Measurements from ENCODE around the gene ZNF350. TPM values are rescaled to one million over a fixed set of nuclear protein-coding genes. Genes with fewer than 3 reads are reported as not detected.
"Not testable (repeated sequence)": the region's sequence is repeated elsewhere in the genome, so short reads cannot be mapped to it uniquely, and the experiment has no call there.

The ZNF350 gene
- total RNA-seq: 10 to 100 TPM; 15.2 to 15.9 TPM
- 10 to 100 TPM; 15.8 to 16.6 TPM for polyA plus RNA-seq (ENCODE audit: insufficient read length in 2 of 2)
- long read RNA-seq, donor 1, partial matches to known transcripts: 0 of 3 reads
- long read RNA-seq, donor 1, other reads (novel, unspliced or antisense): 0 of 3 reads
- long read RNA-seq, donor 2: 0 reads
- long read RNA-seq, donor 3, partial matches to known transcripts: 0 of 4 reads
- long read RNA-seq, donor 3, other reads (novel, unspliced or antisense): 0 of 4 reads
- long read RNA-seq, donor 4, partial matches to known transcripts: 0 of 4 reads
- long read RNA-seq, donor 4, other reads (novel, unspliced or antisense): 0 of 4 reads

GRCh38 chr19:51986309-51987291, at the start of gene ZNF350:
Gene ZNF350 (minus strand): TSS chr19:51986840. CDS start chr19:51974360, 12,480 bp downstream.
- H3K36me3 ChIP-seq (ENCODE audit: control insufficient read depth, insufficient read depth, low read length): peaks cover 3% of the 10 kb centered on the region
- H3K4me1 ChIP-seq (ENCODE audit: control insufficient read depth, insufficient read depth, low read length): peaks cover 10% of the 10 kb centered on the region
- H3K27me3 ChIP-seq (ENCODE audit: control insufficient read depth, insufficient read depth, low read length): no peaks in the 10 kb centered on the region
- WGBS (ENCODE audit: insufficient coverage): 3% methylated on average over 33 of the region's 33 CpGs
- DNase-seq (ENCODE audit: low read depth in 4 of 6, low spot score in 6 of 6): peak; percentile 91 to 99 (median 96)
- no peaks in the 10 kb centered on the region for H3K9me3 ChIP-seq (ENCODE audit: control insufficient read depth, insufficient read depth, low read length)
- peak within 1 kb of the TSS; percentile 67 for H3K27ac ChIP-seq (ENCODE audit: low read depth, low read length)
- H3K4me3 ChIP-seq (ENCODE audit: low read depth, low read length): peak within 1 kb of the TSS; percentile 93

- 98% methylated on average over 5 of the region's 12 CpGs for WGBS (ENCODE audit: insufficient coverage)
- H3K27ac ChIP-seq (ENCODE audit: low read depth, low read length): no peak overlapping the region
- no peaks in the 10 kb centered on the region for H3K27me3 ChIP-seq (ENCODE audit: control insufficient read depth, insufficient read depth, low read length)
- H3K4me1 ChIP-seq (ENCODE audit: control insufficient read depth, insufficient read depth, low read length): no peaks in the 10 kb centered on the region
- DNase-seq (ENCODE audit: low read depth in 4 of 6, low spot score in 6 of 6): no peak
- peaks cover 35% of the 10 kb centered on the region for H3K36me3 ChIP-seq (ENCODE audit: control insufficient read depth, insufficient read depth, low read length)
- no peak overlapping the region for H3K4me3 ChIP-seq (ENCODE audit: low read depth, low read length)
- peaks cover 26% of the 10 kb centered on the region for H3K9me3 ChIP-seq (ENCODE audit: control insufficient read depth, insufficient read depth, low read length)
Observed at GRCh38 chr19:52034051-52034728, 47.5 kb upstream of the ZNF350 start.

GRCh38 chr19:52028780-52029123, 42.1 kb upstream of the ZNF350 start:
- Histone ChIP-seq H3K27me3 (ENCODE audit: control insufficient read depth, insufficient read depth, low read length) (no peaks in the 10 kb centered on the region), H3K4me3 (ENCODE audit: low read depth, low read length) (peak overlapping the region; percentile 88), H3K9me3 (ENCODE audit: control insufficient read depth, insufficient read depth, low read length) (peaks cover 13% of the 10 kb centered on the region), H3K27ac (ENCODE audit: low read depth, low read length) (peak overlapping the region; percentile 93), H3K36me3 (ENCODE audit: control insufficient read depth, insufficient read depth, low read length) (peaks cover 20% of the 10 kb centered on the region), H3K4me1 (ENCODE audit: control insufficient read depth, insufficient read depth, low read length) (no peaks in the 10 kb centered on the region)
- 0% methylated on average over 2 of the region's 5 CpGs for WGBS (ENCODE audit: insufficient coverage)
- DNase-seq (ENCODE audit: low read depth in 4 of 6, low spot score in 6 of 6): no peak

- WGBS (ENCODE audit: insufficient coverage): 0% methylated on average over 53 of the region's 53 CpGs
- peaks cover 9% of the 10 kb centered on the region for H3K9me3 ChIP-seq (ENCODE audit: control insufficient read depth, insufficient read depth, low read length)
- peaks cover 22% of the 10 kb centered on the region for H3K36me3 ChIP-seq (ENCODE audit: control insufficient read depth, insufficient read depth, low read length)
- no peaks in the 10 kb centered on the region for H3K27me3 ChIP-seq (ENCODE audit: control insufficient read depth, insufficient read depth, low read length)
- H3K27ac ChIP-seq (ENCODE audit: low read depth, low read length): peak within 1 kb of the TSS; percentile 93
- H3K4me3 ChIP-seq (ENCODE audit: low read depth, low read length): peak within 1 kb of the TSS; percentile 88
- DNase-seq (ENCODE audit: low read depth in 4 of 6, low spot score in 6 of 6): peak; percentile 83 to 98 (median 92)
- H3K4me1 ChIP-seq (ENCODE audit: control insufficient read depth, insufficient read depth, low read length): no peaks in the 10 kb centered on the region
Observed at GRCh38 chr19:52028027-52028779, 41.6 kb upstream of the ZNF350 start, which contains the start of gene ZNF614. Gene ZNF614 (minus strand): TSS chr19:52028379. CDS start chr19:52025745, 2,634 bp downstream.

GRCh38 chr19:52026255-52026990, 39.8 kb upstream of the ZNF350 start:
- not testable (repeated sequence) for DNase-seq (ENCODE audit: low read depth in 4 of 6, low spot score in 6 of 6); H3K27me3 ChIP-seq (ENCODE audit: control insufficient read depth, insufficient read depth, low read length); H3K4me3 ChIP-seq (ENCODE audit: low read depth, low read length); H3K4me1 ChIP-seq (ENCODE audit: control insufficient read depth, insufficient read depth, low read length); H3K9me3 ChIP-seq (ENCODE audit: control insufficient read depth, insufficient read depth, low read length); H3K27ac ChIP-seq (ENCODE audit: low read depth, low read length)
- WGBS (ENCODE audit: insufficient coverage): 100% methylated on average over 1 of the region's 15 CpGs
- peaks cover 29% of the 10 kb centered on the region for H3K36me3 ChIP-seq (ENCODE audit: control insufficient read depth, insufficient read depth, low read length)

GRCh38 chr19:52024478-52024877, 37.8 kb upstream of the ZNF350 start:
- H3K4me1 ChIP-seq (ENCODE audit: control insufficient read depth, insufficient read depth, low read length): not testable (repeated sequence)

GRCh38 chr19:52022193-52022592, 35.6 kb upstream of the ZNF350 start:
- no peak overlapping the region for H3K27ac ChIP-seq (ENCODE audit: low read depth, low read length)
- no peaks in the 10 kb centered on the region for H3K9me3 ChIP-seq (ENCODE audit: control insufficient read depth, insufficient read depth, low read length)
- WGBS (ENCODE audit: insufficient coverage): 95% methylated on average over 13 of the region's 15 CpGs
- H3K36me3 ChIP-seq (ENCODE audit: control insufficient read depth, insufficient read depth, low read length): peaks cover 42% of the 10 kb centered on the region
- no peak overlapping the region for H3K4me3 ChIP-seq (ENCODE audit: low read depth, low read length)
- no peak for DNase-seq (ENCODE audit: low read depth in 4 of 6, low spot score in 6 of 6)
- H3K27me3 ChIP-seq (ENCODE audit: control insufficient read depth, insufficient read depth, low read length): no peaks in the 10 kb centered on the region
- H3K4me1 ChIP-seq (ENCODE audit: control insufficient read depth, insufficient read depth, low read length): no peaks in the 10 kb centered on the region

More at GRCh38 chr19:52024478-52024877, 37.8 kb upstream of the ZNF350 start:
- not testable (repeated sequence) for H3K27me3 ChIP-seq (ENCODE audit: control insufficient read depth, insufficient read depth, low read length); H3K27ac ChIP-seq (ENCODE audit: low read depth, low read length); H3K9me3 ChIP-seq (ENCODE audit: control insufficient read depth, insufficient read depth, low read length); H3K4me3 ChIP-seq (ENCODE audit: low read depth, low read length); DNase-seq (ENCODE audit: low read depth in 4 of 6, low spot score in 6 of 6)
- H3K36me3 ChIP-seq (ENCODE audit: control insufficient read depth, insufficient read depth, low read length): peaks cover 33% of the 10 kb centered on the region
- WGBS (ENCODE audit: insufficient coverage): 100% methylated on average over 4 of the region's 4 CpGs

- no peaks in the 10 kb centered on the region for H3K27me3 ChIP-seq (ENCODE audit: control insufficient read depth, insufficient read depth, low read length)
- no peak overlapping the region for H3K4me3 ChIP-seq (ENCODE audit: low read depth, low read length)
- DNase-seq (ENCODE audit: low read depth in 4 of 6, low spot score in 6 of 6): no peak
- no CpG with 5 or more reads among the region's 4 CpGs for WGBS (ENCODE audit: insufficient coverage)
- H3K4me1 ChIP-seq (ENCODE audit: control insufficient read depth, insufficient read depth, low read length): no peaks in the 10 kb centered on the region
- H3K36me3 ChIP-seq (ENCODE audit: control insufficient read depth, insufficient read depth, low read length): peaks cover 45% of the 10 kb centered on the region
- H3K9me3 ChIP-seq (ENCODE audit: control insufficient read depth, insufficient read depth, low read length): no peaks in the 10 kb centered on the region
- no peak overlapping the region for H3K27ac ChIP-seq (ENCODE audit: low read depth, low read length)
Observed at GRCh38 chr19:52020506-52020905, 33.9 kb upstream of the ZNF350 start.
